IPS DF 4.7 (cell line): Measurements from ENCODE around the gene MARCHF4.

Experiments
- DNase-seq: peaks from one replicate; pipeline ENCODE4 v3.0.0-alpha.2; 2013; ENCODE audit warnings: low spot score; ENCODE audit errors: extremely low read depth

Gene MARCHF4

GRCh38 chr2:216350214-216350791 lies 22.0 kb downstream of the MARCHF4 start:
- no peak for DNase-seq

GRCh38 chr2:216349366-216349765 lies 22.9 kb downstream of the MARCHF4 start:
- DNase-seq = no peak

GRCh38 chr2:216348756-216349308 lies 23.5 kb downstream of the MARCHF4 start:
- no peak for DNase-seq

DNA sequence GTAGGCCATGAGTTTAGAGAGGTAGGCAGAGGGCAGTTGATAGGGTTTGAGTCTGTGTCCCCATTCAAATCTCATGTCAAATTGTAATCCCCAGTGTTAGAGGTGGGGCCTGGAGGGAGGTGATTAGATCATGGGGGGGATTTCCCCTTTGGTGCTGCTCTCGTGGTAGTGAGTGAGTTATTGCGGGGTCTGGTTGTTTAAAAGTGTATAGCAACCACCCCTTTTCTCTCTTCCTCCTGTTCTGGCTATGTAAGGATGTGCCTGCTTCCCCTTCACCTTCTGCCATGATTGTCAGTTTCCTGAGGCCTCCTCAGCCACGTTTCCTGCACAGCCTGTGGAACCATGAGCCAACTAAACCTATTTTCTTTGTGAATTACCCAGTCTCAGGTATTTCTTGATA lies 25.5 kb downstream of the MARCHF4 start:
- no peak for DNase-seq

DNA sequence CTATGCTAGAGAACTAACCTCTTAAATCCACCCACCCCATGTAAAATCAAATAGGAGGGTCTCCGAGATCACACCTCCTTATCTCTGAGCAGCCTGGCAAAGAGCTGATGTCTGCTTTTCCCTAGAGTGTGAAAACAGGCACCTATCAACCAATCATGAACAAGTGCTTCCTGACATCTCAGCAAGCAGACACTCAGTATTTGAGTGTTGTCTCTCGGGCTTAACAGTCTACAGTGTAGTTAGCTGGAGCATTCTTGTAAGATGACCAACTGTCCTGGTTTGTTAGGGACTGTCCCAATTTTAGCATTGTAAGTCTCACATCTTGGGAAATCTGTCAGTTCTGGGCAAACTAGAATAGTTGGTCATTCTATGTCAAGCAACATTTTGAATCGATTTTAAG lies 26.4 kb downstream of the MARCHF4 start:
- DNase-seq = no peak

DNA sequence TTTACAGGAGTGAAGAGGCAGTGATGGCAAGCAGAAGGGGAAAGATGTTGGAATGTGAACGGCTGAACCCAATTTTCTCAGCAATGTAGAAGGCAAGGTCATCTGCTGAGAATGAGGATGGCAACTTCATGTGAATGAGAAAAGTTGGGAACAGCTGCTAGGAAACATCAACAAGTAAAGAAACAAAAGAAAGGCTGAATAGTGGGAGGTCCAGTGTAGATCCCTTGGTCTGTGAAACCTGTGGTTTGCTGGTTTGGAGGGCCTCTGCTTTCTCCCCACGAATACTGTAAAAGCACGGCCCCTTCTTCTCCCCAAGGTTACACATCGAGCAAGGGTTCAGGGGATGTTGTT lies 27.4 kb downstream of the MARCHF4 start:
- DNase-seq = no peak

DNA sequence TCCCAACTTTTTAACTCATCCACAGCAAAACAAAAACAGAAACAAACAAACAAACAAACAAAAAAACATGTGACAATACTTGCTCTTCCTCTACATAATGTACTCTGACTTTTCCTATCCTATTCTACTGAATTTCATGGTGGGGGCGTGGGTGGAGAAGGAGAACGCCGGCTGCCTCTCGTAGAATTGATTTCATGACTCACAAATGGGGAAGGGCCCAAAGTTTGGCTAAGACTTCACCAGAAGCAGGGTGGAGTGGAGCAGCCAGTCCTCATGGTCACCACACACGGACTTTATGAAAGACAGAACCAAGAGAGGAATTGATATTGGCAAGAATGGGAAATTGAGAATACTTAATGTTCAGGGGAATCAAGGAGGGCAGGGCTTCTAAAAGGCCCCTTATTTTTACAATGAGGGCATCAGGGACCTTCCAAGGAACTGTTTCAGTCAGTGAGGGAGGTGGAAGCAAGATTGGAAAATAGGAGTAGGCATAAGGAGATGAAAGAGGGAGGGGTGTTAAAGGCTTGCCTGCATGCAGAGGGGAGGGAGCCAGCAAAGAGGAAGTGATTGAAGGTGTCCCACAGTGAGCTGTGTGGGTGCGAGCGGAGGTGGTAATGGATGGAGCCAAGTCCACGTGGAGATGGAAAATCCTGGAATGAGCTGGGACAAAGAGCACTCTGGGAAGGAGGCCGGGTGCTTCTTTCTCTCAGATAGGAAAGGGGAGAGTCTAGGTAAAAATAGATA lies 27.9 kb downstream of the MARCHF4 start:
- no peak for DNase-seq

DNA sequence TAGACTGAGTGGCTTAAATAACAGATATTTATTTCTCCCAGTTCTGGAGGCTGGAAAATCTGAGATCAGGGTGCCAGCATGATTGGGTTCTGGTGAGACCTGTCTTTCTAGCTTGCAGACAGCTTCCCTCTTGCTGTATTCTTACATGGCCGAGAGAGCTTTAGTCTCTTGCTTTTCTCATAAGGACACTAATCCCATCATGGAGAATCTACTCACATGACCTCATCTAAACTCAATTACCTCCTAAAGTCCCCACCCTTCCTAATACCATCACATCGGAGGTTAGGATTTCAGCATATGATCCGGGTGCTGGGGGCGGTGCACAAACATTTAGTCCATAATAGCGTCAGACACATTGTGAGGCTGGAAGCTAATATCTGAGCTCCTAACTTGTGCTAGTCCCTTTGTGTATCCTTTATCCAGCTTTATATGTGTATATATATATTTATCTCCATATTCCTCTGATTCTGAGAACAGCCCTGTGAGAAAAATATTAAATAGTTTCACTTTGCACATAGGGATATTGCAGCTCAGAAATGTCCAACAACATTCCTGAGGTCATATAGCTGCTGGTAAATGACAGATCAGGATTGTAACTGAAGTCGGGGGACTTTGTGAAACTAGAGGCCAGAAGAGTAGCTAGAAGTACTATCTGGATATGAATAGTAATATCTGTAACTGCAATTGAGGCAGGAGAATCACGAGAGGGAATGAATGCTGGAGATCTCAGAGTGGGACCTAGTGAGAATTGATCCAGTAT lies 28.9 kb downstream of the MARCHF4 start:
- DNase-seq = no peak

DNA sequence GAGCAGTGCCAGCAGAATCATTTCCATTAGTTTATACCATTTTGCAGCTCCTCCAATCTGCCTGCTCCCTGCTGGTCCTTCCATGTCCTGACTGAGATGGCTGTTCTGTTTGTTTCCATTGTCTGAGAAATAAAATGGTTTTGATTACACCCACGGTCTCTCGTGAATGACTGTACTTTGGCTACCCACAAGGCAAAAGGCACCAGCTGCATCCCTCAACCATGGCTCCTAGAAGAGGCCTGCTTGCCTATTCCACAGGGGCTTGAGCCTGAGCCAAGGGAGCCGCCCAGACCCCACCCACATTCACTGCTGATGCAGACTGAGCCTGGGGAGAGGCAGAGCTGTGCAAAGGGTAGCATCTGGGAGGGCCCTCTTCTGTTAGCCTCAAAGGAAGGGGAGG lies 31.2 kb downstream of the MARCHF4 start:
- DNase-seq = no peak

DNA sequence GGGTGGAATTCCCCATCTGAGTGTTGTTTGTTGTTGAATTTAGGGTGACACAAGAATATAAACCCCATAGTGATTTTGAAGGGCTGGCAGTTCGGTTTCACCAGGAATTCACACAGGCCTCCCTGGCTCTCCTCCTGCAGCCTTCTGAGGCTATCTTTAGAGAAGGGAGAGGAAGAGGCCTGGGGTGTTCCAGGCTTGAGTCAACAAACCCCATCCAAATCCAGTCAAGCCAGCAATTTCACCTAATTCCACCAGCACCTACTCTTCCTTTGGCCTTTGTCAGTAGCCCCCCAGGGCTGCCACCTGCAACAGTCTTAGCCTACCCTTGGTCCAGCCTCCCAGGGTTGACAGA lies 32.0 kb downstream of the MARCHF4 start:
- DNase-seq = no peak

- peak; percentile 58 for DNase-seq
These were observed 32.6 kb downstream of the MARCHF4 start for GRCh38 chr2:216339456-216340279.

DNA sequence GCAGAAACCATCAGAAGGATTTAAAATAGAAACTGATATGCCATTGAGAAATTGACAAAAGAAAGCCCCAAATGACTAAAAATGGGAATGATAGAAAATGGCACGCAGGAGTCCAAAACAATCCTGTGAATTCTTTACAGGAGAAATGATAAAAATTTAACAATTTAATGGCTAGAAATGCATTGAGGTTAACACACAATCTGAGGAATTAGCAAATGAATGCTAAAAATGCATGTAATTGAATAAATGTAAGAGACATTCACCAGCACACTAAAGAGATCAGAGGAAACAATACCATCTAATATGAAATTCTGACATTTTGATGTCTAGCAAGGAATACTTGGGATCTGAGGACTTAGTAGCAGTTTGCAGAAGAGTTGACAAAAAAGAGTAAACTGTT lies 37.0 kb downstream of the MARCHF4 start:
- DNase-seq = no peak

GRCh38 chr2:216328347-216328746 lies 43.9 kb downstream of the MARCHF4 start:
- no peak for DNase-seq

GRCh38 chr2:216327447-216327935 lies 44.8 kb downstream of the MARCHF4 start:
- DNase-seq = no peak
